ENCODE data around the gene PCDHB5.
"Not testable (repeated sequence)": the region's sequence is repeated elsewhere in the genome, so short reads cannot be mapped to it uniquely, and the experiment has no call there.

Gene PCDHB5

DNA sequence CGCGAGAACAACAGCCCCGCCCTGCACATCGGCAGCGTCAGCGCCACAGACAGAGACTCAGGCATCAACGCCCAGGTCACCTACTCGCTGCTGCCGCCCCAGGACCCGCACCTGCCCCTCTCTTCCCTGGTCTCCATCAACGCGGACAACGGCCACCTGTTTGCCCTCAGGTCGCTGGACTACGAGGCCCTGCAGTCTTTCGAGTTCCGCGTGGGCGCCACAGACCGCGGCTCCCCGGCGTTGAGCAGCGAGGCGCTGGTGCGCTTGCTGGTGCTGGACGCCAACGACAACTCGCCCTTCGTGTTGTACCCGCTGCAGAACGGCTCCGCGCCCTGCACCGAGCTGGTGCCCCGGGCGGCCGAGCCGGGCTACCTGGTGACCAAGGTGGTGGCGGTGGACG is 16.6 kb downstream of the PCDHB5 start:
- 95 to 100% methylated on average over 12 to 21 of the region's 41 CpGs for WGBS, 2 experiments (ENCODE audit: insufficient coverage in 2 of 2)
- not testable (repeated sequence) for H3K9me3 ChIP-seq (ENCODE audit: control insufficient read depth, low read length); H3K4me3 ChIP-seq (ENCODE audit: extremely low read depth, insufficient read depth, low read length, poor library complexity, severe bottlenecking); H3K36me3 ChIP-seq (ENCODE audit: control insufficient read depth, insufficient read depth, low read length); H3K4me1 ChIP-seq (ENCODE audit: control insufficient read depth, insufficient read depth, low read length, poor library complexity, severe bottlenecking); H3K27ac ChIP-seq (ENCODE audit: low read depth, low read length, severe bottlenecking)

DNA sequence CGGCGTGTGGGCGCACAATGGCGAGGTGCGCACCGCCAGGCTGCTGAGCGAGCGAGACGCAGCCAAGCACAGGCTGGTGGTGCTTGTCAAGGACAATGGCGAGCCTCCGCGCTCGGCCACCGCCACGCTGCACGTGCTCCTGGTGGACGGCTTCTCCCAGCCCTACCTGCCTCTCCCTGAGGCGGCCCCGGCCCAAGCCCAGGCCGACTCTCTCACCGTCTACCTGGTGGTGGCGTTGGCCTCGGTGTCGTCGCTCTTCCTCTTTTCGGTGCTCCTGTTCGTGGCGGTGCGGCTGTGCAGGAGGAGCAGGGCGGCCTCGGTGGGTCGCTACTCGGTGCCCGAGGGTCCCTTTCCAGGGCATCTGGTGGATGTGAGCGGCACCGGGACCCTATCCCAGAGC is 17.1 kb downstream of the PCDHB5 start:
- H3K36me3 ChIP-seq (ENCODE audit: control insufficient read depth, insufficient read depth, low read length); H3K4me3 ChIP-seq (ENCODE audit: extremely low read depth, insufficient read depth, low read length, poor library complexity, severe bottlenecking); H3K4me1 ChIP-seq (ENCODE audit: control insufficient read depth, insufficient read depth, low read length, poor library complexity, severe bottlenecking); H3K27ac ChIP-seq (ENCODE audit: low read depth, low read length, severe bottlenecking); H3K9me3 ChIP-seq (ENCODE audit: control insufficient read depth, low read length): not testable (repeated sequence)
- 95 to 98% methylated on average over 22 to 24 of the region's 36 CpGs for WGBS, 2 experiments (ENCODE audit: insufficient coverage in 2 of 2)

DNA sequence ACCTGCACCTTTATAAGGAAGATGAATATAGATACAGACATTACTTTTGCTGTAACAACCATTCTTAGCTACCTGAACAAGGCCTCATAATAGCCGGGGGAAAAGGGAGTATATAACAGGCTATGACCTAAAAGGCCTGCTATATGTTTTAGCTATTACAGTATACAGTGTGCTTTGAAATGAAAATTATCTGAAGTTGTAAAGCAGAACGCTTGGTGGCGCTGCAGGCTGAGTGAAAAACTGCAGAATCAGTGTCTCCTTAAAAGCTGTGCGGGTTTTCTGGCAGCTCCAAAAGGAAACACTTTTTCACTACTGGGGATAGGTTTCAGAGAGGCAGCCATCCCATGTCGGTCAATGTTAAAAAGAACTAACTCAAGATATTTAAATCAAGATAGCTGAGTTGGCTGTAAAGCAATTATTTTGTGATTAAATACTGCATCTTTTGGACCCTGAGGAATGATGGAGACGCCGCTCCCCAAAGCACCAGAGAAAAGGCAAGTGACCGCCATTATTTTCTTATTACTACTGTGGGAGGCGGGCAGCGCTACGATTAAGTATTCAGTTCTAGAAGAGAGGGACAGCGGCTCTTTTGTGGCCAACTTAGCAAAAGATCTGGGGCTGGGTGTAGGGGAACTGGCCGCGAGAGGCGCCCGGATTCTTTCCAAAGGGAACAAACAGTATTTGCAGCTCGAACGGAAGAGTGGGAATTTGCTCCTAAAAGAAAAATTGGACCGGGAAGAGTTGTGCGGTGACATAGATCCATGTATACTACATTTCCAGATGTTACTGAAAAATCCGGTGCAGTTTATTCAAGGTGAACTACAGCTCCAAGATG is 20.8 kb downstream of the PCDHB5 start:
- Histone ChIP-seq H3K36me3 (ENCODE audit: control insufficient read depth, insufficient read depth, low read length) (no peaks in the 10 kb centered on the region), H3K27ac (ENCODE audit: low read depth, low read length, severe bottlenecking) (no peak overlapping the region), H3K4me3 (ENCODE audit: extremely low read depth, insufficient read depth, low read length, poor library complexity, severe bottlenecking) (no peak overlapping the region), H3K9me3 (ENCODE audit: control insufficient read depth, low read length) (peaks cover 6% of the 10 kb centered on the region), H3K4me1 (ENCODE audit: control insufficient read depth, insufficient read depth, low read length, poor library complexity, severe bottlenecking) (no peaks in the 10 kb centered on the region)
- 83 to 87% methylated on average over 14 to 16 of the region's 21 CpGs for WGBS, 2 experiments (ENCODE audit: insufficient coverage in 2 of 2)

DNA sequence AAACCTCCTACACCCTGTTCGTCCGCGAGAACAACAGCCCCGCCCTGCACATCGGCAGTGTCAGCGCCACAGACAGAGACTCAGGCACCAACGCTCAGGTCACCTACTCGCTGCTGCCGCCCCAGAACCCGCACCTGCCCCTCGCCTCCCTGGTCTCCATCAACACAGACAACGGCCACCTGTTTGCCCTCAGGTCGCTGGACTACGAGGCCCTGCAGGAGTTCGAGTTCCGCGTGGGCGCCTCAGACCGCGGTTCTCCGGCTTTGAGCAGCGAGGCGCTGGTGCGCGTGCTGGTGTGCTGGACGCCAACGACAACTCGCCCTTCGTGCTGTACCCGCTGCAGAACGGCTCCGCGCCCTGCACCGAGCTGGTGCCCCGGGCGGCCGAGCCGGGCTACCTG is 22.4 kb downstream of the PCDHB5 start:
- not testable (repeated sequence) for H3K36me3 ChIP-seq (ENCODE audit: control insufficient read depth, insufficient read depth, low read length); H3K4me3 ChIP-seq (ENCODE audit: extremely low read depth, insufficient read depth, low read length, poor library complexity, severe bottlenecking); H3K9me3 ChIP-seq (ENCODE audit: control insufficient read depth, low read length); H3K27ac ChIP-seq (ENCODE audit: low read depth, low read length, severe bottlenecking); H3K4me1 ChIP-seq (ENCODE audit: control insufficient read depth, insufficient read depth, low read length, poor library complexity, severe bottlenecking)
- 96 to 98% methylated on average over 13 to 24 of the region's 38 CpGs for WGBS, 2 experiments (ENCODE audit: insufficient coverage in 2 of 2)

DNA sequence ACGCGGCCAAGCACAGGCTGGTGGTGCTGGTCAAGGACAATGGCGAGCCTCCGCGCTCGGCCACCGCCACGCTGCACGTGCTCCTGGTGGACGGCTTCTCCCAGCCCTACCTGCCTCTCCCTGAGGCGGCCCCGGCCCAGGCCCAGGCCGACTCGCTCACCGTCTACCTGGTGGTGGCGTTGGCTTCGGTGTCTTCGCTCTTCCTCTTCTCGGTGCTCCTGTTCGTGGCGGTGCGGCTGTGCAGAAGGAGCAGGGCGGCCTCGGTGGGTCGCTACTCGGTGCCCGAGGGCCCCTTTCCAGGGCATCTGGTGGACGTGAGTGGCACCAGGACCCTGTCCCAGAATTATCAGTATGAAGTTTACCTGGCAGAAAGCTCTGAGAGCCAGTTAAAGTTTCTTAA is 22.9 kb downstream of the PCDHB5 start:
- H3K9me3 ChIP-seq (ENCODE audit: control insufficient read depth, low read length); H3K27ac ChIP-seq (ENCODE audit: low read depth, low read length, severe bottlenecking); H3K4me1 ChIP-seq (ENCODE audit: control insufficient read depth, insufficient read depth, low read length, poor library complexity, severe bottlenecking); H3K36me3 ChIP-seq (ENCODE audit: control insufficient read depth, insufficient read depth, low read length); H3K4me3 ChIP-seq (ENCODE audit: extremely low read depth, insufficient read depth, low read length, poor library complexity, severe bottlenecking): not testable (repeated sequence)
- WGBS, 2 experiments (ENCODE audit: insufficient coverage in 2 of 2): 97 to 99% methylated on average over 10 to 18 of the region's 28 CpGs

DNA sequence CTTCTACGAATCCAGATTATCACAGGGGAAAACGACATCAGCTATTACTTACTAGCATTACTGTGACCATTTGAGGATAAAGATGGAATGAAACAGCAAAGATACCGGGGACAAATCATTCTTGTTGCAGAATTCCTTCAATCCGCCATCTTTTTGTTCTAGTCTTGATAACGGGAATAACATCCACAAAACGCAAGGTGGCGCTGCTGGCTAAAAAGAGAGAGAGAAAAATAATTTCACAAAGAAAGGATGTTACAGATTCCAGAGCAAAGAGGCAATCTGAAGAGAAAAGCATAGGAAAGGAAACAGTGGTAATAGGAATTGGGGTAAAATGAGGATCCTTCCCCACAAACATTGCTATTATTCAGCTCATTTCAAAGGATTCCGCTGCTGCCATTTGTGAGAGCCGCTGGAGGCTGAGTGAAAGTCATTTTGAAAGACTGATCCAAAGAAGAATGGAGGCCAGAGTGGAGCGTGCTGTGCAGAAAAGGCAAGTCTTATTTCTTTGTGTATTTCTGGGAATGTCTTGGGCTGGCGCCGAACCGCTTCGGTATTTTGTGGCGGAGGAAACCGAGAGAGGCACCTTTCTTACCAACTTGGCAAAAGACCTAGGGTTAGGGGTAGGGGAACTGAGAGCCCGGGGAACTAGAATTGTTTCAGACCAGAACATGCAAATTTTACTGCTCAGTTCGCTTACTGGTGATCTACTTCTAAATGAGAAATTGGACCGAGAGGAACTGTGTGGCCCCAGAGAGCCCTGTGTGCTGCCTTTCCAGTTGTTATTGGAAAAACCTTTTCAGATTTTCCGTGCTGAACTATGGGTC is 37.6 kb downstream of the PCDHB5 start, which contains the start of gene PCDHB7:
PCDHB7 (plus strand) TSS at position 264 of the 824 bp plus-strand sequence; CDS start at position 456, 192 bp downstream.
- H3K27ac ChIP-seq (ENCODE audit: low read depth, low read length, severe bottlenecking): no peak within 1 kb of the TSS
- no peaks in the 10 kb centered on the region for H3K4me1 ChIP-seq (ENCODE audit: control insufficient read depth, insufficient read depth, low read length, poor library complexity, severe bottlenecking)
- 81 to 84% methylated on average over 15 to 16 of the region's 20 CpGs for WGBS, 2 experiments (ENCODE audit: insufficient coverage in 2 of 2)
- no peaks in the 10 kb centered on the region for H3K36me3 ChIP-seq (ENCODE audit: control insufficient read depth, insufficient read depth, low read length)
- H3K4me3 ChIP-seq (ENCODE audit: extremely low read depth, insufficient read depth, low read length, poor library complexity, severe bottlenecking): no peak within 1 kb of the TSS
- H3K9me3 ChIP-seq (ENCODE audit: control insufficient read depth, low read length): no peaks in the 10 kb centered on the region

DNA sequence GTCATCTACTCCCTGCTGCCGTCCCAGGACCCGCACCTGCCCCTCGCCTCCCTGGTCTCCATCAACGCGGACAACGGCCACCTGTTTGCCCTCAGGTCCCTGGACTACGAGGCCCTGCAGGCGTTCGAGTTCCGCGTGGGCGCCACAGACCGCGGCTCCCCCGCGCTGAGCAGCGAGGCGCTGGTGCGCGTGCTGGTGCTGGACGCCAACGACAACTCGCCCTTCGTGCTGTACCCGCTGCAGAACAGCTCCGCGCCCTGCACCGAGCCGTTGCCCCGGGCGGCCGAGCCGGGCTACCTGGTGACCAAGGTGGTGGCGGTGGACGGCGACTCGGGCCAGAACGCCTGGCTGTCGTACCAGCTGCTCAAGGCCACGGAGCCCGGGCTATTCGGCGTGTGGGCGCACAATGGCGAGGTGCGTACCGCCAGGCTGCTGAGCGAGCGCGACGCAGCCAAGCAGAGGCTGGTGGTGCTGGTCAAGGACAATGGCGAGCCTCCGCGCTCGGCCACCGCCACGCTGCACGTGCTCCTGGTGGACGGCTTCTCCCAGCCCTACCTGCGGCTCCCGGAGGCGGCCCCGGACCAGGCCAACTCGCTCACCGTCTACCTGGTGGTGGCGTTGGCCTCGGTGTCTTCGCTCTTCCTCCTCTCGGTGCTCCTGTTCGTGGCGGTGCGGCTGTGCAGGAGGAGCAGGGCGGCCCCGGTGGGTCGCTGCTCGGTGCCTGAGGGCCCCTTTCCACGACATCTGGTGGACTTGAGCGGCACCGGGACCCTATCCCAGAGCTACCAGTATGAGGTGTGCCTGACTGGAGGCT is 39.5 kb downstream of the PCDHB5 start:
- H3K4me3 ChIP-seq (ENCODE audit: extremely low read depth, insufficient read depth, low read length, poor library complexity, severe bottlenecking); H3K4me1 ChIP-seq (ENCODE audit: control insufficient read depth, insufficient read depth, low read length, poor library complexity, severe bottlenecking); H3K27ac ChIP-seq (ENCODE audit: low read depth, low read length, severe bottlenecking); H3K9me3 ChIP-seq (ENCODE audit: control insufficient read depth, low read length); H3K36me3 ChIP-seq (ENCODE audit: control insufficient read depth, insufficient read depth, low read length): not testable (repeated sequence)
- WGBS, 2 experiments (ENCODE audit: insufficient coverage in 2 of 2): 94 to 95% methylated on average over 35 to 50 of the region's 79 CpGs

DNA sequence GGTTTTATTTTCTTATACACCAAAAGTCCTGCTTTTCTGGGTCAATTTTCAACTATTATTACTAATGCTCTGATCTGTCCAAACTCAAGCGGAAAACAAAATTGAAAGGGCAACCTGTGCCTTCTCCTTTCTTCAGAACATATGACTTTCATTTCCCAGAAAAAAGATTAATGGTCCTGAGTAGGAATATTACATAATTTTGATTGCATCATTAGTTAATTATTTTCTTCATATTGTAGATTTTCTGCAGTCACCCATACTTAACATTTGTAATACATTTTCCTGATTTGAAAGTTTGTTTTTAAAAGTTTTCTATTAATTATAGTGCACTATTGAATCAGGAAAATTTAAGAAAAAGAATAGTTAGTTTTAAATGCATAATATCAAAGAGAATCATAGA is 40.9 kb downstream of the PCDHB5 start:
- Histone ChIP-seq H3K36me3 (ENCODE audit: control insufficient read depth, insufficient read depth, low read length) (no peaks in the 10 kb centered on the region), H3K4me1 (ENCODE audit: control insufficient read depth, insufficient read depth, low read length, poor library complexity, severe bottlenecking) (no peaks in the 10 kb centered on the region), H3K9me3 (ENCODE audit: control insufficient read depth, low read length) (no peaks in the 10 kb centered on the region), H3K27ac (ENCODE audit: low read depth, low read length, severe bottlenecking) (no peak overlapping the region), H3K4me3 (ENCODE audit: extremely low read depth, insufficient read depth, low read length, poor library complexity, severe bottlenecking) (no peak overlapping the region)
- WGBS, 2 experiments (ENCODE audit: insufficient coverage in 2 of 2): no CpG with 5 or more reads among the region's 1 CpG

DNA sequence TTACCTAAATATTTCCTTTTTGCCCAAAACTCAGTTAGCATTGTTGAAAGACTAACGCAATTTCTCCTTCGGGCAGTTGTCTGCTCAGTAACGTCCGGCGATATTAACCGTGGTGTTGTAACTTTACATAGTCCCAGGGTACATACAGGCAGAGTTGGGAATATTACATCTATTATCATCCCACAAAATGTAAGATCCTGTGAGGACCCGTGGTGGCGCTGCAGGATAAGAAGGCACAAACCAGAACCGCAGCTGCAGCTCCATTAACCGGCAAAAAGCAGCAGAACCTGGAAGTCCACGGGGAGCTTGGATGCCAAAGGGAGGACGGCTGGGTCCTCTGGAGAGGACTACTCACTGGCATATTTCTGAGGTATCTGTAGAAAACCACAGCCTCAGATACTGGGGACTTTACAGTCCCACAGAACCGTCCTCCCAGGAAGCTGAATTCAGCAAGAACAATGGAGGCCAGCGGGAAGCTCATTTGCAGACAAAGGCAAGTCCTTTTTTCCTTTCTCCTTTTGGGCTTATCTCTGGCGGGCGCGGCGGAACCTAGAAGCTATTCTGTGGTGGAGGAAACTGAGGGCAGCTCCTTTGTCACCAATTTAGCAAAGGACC is 42.7 kb downstream of the PCDHB5 start, which contains the start of gene PCDHB8:
PCDHB8 (plus strand) TSS at position 214 of the 615 bp plus-strand sequence; CDS start at position 459, 245 bp downstream.
- not testable (repeated sequence) for H3K4me3 ChIP-seq (ENCODE audit: extremely low read depth, insufficient read depth, low read length, poor library complexity, severe bottlenecking); H3K9me3 ChIP-seq (ENCODE audit: control insufficient read depth, low read length); H3K4me1 ChIP-seq (ENCODE audit: control insufficient read depth, insufficient read depth, low read length, poor library complexity, severe bottlenecking); H3K36me3 ChIP-seq (ENCODE audit: control insufficient read depth, insufficient read depth, low read length); H3K27ac ChIP-seq (ENCODE audit: low read depth, low read length, severe bottlenecking)
- WGBS, 2 experiments (ENCODE audit: insufficient coverage in 2 of 2): 84 to 87% methylated on average over 3 to 6 of the region's 18 CpGs

DNA sequence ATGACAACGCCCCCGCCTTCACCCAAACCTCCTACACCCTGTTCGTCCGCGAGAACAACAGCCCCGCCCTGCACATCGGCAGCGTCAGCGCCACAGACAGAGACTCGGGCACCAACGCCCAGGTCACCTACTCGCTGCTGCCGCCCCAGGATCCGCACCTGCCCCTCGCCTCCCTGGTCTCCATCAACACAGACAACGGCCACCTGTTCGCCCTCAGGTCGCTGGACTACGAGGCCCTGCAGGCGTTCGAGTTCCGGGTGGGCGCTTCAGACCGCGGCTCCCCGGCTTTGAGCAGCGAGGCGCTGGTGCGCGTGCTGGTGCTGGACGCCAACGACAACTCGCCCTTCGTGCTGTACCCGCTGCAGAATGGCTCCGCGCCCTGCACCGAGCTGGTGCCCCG is 44.4 kb downstream of the PCDHB5 start:
- H3K27ac ChIP-seq (ENCODE audit: low read depth, low read length, severe bottlenecking); H3K4me1 ChIP-seq (ENCODE audit: control insufficient read depth, insufficient read depth, low read length, poor library complexity, severe bottlenecking); H3K4me3 ChIP-seq (ENCODE audit: extremely low read depth, insufficient read depth, low read length, poor library complexity, severe bottlenecking); H3K9me3 ChIP-seq (ENCODE audit: control insufficient read depth, low read length); H3K36me3 ChIP-seq (ENCODE audit: control insufficient read depth, insufficient read depth, low read length): not testable (repeated sequence)
- WGBS, 2 experiments (ENCODE audit: insufficient coverage in 2 of 2): 91 to 100% methylated on average over 4 to 10 of the region's 39 CpGs

Data from mesodermal cell (in vitro differentiated cells).